Liver (tissue), 3 donors: ENCODE data around the gene ASS1.

Experiments used
- CTCF ChIP-seq: fragments of 150-350 bp; IDR thresholded peaks from 2 replicates; pipeline ENCODE4 v1.5.1; 2017; ENCODE audit warnings: improper control_type of control experiment, low read depth, low read length; ENCODE audit not compliant: missing input control
- EGR1 ChIP-seq, 2 donors: IDR thresholded peaks; 2 replicates each; pipeline ENCODE4 v1.6.1; 2016 to 2018; ENCODE audit warnings: antibody characterized with exemption in 2 of 2, low read depth in 2 of 2
- FOXA1 ChIP-seq: IDR thresholded peaks from 2 replicates; pipeline ENCODE4 v1.6.1; 2016; ENCODE audit warnings: antibody characterized with exemption
- GABPA ChIP-seq, 2 donors: IDR thresholded peaks in 1 of 2; conservative IDR thresholded peaks in 1 of 2; 2 replicates each; pipeline ENCODE4 v1.6.1; 2016; ENCODE audit warnings: antibody characterized with exemption in 2 of 2, mild to moderate bottlenecking in 1 of 2, moderate library complexity in 1 of 2
- JUND ChIP-seq, 2 donors: IDR thresholded peaks; 2 replicates each; pipeline ENCODE4 v1.6.1; 2016; ENCODE audit warnings: antibody characterized with exemption in 2 of 2
- NR2F2 ChIP-seq: IDR thresholded peaks from 2 replicates; pipeline ENCODE4 v1.6.1; 2016; ENCODE audit warnings: antibody characterized with exemption
- RAD21 ChIP-seq, 2 donors: IDR thresholded peaks; 2 replicates each; pipeline ENCODE4 v1.6.1; 2016; ENCODE audit warnings: antibody characterized with exemption in 2 of 2, mild to moderate bottlenecking in 2 of 2
- RXRA ChIP-seq, 2 donors: IDR thresholded peaks; 2 replicates each; pipeline ENCODE4 v1.6.1; 2017 to 2018; ENCODE audit warnings: antibody characterized with exemption in 2 of 2, mild to moderate bottlenecking in 1 of 2
- TAF1 ChIP-seq: conservative IDR thresholded peaks from 2 replicates; pipeline ENCODE4 v1.6.1; 2016; ENCODE audit warnings: antibody characterized with exemption, mild to moderate bottlenecking
- YY1 ChIP-seq: IDR thresholded peaks from 2 replicates; pipeline ENCODE4 v1.6.1; 2016; ENCODE audit warnings: antibody characterized with exemption, mild to moderate bottlenecking
- TF ChIP-seq, protein P1 (sequence below): IDR thresholded peaks from 2 replicates; pipeline ENCODE4 v1.6.1; 2016; ENCODE audit warnings: antibody characterized with exemption, mild to moderate bottlenecking
- TF ChIP-seq, protein P2 (sequence below): IDR thresholded peaks from 2 replicates; pipeline ENCODE4 v1.6.1; 2016; ENCODE audit warnings: antibody characterized with exemption
- TF ChIP-seq, protein P3 (sequence below): IDR thresholded peaks from 2 replicates; pipeline ENCODE4 v1.6.1; 2016; ENCODE audit warnings: antibody characterized with exemption
- donor health status: healthy.
- donor health status: healthy.

DNA sequence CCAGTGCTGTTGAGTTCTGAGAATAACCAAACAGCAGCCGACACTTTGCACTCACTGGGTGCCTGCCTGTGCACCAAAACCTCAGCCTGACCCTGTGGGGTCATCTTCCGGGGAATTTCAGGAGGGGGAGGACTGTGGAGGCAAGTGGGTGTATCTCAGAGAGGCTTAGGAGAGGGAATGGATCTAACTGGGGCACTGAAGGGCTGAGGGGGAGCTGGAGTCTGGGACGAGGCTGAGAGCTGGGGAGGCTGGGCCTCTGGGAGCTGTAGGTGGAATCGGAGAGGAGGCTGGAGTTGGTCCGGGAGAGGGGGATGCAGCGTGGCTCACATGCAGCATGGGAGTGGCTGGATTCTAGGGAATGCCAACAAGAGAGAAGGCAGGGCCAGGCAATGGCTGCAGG lies 14.9 kb upstream of the ASS1 start:
- TF ChIP-seq CTCF (no peak), GABPA (IDR thresholded peaks at IDR 0.05 in 1 of 2, conservative IDR thresholded peaks at IDR 0.05 in 1 of 2) (no peak), FOXA1 (no peak), EGR1 (IDR thresholded peaks at IDR 0.05; ENCODE audit: low read depth in 2 of 2) (no peak), TAF1 (no peak), JUND (IDR thresholded peaks at IDR 0.05) (no peak), NR2F2 (no peak), RAD21 (IDR thresholded peaks at IDR 0.05) (no peak), YY1 (no peak), RXRA (IDR thresholded peaks at IDR 0.05) (no peak)
- TF ChIP-seq, protein P1, sequence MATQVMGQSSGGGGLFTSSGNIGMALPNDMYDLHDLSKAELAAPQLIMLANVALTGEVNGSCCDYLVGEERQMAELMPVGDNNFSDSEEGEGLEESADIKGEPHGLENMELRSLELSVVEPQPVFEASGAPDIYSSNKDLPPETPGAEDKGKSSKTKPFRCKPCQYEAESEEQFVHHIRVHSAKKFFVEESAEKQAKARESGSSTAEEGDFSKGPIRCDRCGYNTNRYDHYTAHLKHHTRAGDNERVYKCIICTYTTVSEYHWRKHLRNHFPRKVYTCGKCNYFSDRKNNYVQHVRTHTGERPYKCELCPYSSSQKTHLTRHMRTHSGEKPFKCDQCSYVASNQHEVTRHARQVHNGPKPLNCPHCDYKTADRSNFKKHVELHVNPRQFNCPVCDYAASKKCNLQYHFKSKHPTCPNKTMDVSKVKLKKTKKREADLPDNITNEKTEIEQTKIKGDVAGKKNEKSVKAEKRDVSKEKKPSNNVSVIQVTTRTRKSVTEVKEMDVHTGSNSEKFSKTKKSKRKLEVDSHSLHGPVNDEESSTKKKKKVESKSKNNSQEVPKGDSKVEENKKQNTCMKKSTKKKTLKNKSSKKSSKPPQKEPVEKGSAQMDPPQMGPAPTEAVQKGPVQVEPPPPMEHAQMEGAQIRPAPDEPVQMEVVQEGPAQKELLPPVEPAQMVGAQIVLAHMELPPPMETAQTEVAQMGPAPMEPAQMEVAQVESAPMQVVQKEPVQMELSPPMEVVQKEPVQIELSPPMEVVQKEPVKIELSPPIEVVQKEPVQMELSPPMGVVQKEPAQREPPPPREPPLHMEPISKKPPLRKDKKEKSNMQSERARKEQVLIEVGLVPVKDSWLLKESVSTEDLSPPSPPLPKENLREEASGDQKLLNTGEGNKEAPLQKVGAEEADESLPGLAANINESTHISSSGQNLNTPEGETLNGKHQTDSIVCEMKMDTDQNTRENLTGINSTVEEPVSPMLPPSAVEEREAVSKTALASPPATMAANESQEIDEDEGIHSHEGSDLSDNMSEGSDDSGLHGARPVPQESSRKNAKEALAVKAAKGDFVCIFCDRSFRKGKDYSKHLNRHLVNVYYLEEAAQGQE: no peak
- TF ChIP-seq, protein P2, sequence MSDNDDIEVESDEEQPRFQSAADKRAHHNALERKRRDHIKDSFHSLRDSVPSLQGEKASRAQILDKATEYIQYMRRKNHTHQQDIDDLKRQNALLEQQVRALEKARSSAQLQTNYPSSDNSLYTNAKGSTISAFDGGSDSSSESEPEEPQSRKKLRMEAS: no peak
- TF ChIP-seq, protein P3, sequence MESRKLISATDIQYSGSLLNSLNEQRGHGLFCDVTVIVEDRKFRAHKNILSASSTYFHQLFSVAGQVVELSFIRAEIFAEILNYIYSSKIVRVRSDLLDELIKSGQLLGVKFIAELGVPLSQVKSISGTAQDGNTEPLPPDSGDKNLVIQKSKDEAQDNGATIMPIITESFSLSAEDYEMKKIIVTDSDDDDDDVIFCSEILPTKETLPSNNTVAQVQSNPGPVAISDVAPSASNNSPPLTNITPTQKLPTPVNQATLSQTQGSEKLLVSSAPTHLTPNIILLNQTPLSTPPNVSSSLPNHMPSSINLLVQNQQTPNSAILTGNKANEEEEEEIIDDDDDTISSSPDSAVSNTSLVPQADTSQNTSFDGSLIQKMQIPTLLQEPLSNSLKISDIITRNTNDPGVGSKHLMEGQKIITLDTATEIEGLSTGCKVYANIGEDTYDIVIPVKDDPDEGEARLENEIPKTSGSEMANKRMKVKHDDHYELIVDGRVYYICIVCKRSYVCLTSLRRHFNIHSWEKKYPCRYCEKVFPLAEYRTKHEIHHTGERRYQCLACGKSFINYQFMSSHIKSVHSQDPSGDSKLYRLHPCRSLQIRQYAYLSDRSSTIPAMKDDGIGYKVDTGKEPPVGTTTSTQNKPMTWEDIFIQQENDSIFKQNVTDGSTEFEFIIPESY: no peak
